HepG2 (cell line): Measurements from ENCODE around the gene PLXNA4.

ENCODE experiments used
- CREM ChIP-seq, 2 experiments: sonication (generic) in 1 of 2; formaldehyde crosslinking in 1 of 2; IDR thresholded peaks; 2 replicates each; pipeline versions ENCODE4 v1.4.0 to v1.6.1; 2016 to 2020; ENCODE audit warnings: antibody characterized with exemption in 1 of 2, mild to moderate bottlenecking in 1 of 2, missing genetic modification reagents in 1 of 2
- FOXA1 ChIP-seq, 2 experiments: fragments of 450-650 bp in 1 of 2; sonication (generic) in 1 of 2; formaldehyde crosslinking in 1 of 2; IDR thresholded peaks; 2 replicates each; pipeline versions ENCODE4 v1.4.0 to v1.6.1; 2016 to 2020; ENCODE audit warnings: missing genetic modification reagents in 1 of 2
- GTF3A ChIP-seq: sonication (generic); formaldehyde crosslinking; conservative IDR thresholded peaks from 2 replicates; pipeline ENCODE4 v1.4.0; 2020; ENCODE audit warnings: mild to moderate bottlenecking, missing genetic modification reagents
- JUN ChIP-seq: sonication (generic); formaldehyde crosslinking; IDR thresholded peaks from 2 replicates; pipeline ENCODE4 v1.4.0; 2020; ENCODE audit warnings: mild to moderate bottlenecking, missing genetic modification reagents
- RCOR2 ChIP-seq: IDR thresholded peaks from 2 replicates; pipeline ENCODE4 v1.6.1; 2016; ENCODE audit warnings: missing biosample characterization, missing genetic modification reagents
- SUZ12 ChIP-seq: fragments of 150-350 bp; IDR thresholded peaks from 2 replicates; pipeline ENCODE4 v1.6.1; 2014; ENCODE audit warnings: low read depth, low read length
- TCF12 ChIP-seq, 2 experiments: fragments of 450-650 bp in 1 of 2; sonication (generic) in 1 of 2; formaldehyde crosslinking in 1 of 2; IDR thresholded peaks; 2 replicates each; pipeline versions ENCODE4 v1.6.1 to v1.8.0; 2017 to 2022; ENCODE audit warnings: antibody characterized with exemption in 1 of 2, mild to moderate bottlenecking in 1 of 2, missing genetic modification reagents in 1 of 2, moderate library complexity in 1 of 2
- TF ChIP-seq, protein P1 (sequence below): sonication (generic); formaldehyde crosslinking; IDR thresholded peaks from 2 replicates; pipeline ENCODE4 v1.5.0; 2020; ENCODE audit warnings: mild to moderate bottlenecking, missing genetic modification reagents, moderate library complexity
- TF ChIP-seq, protein P2 (sequence below), 2 experiments: IDR thresholded peaks; 2 replicates each; pipeline ENCODE4 v1.6.1; 2011 to 2012; ENCODE audit warnings: low read length in 2 of 2, borderline replicate concordance in 1 of 2, low read depth in 1 of 2, mild to moderate bottlenecking in 1 of 2, moderate library complexity in 1 of 2
- TF ChIP-seq, protein P3 (sequence below): IDR thresholded peaks from 2 replicates; pipeline ENCODE4 v1.6.1; 2012; ENCODE audit warnings: low read depth, low read length, improper control_type of control experiment
- TF ChIP-seq, protein P4 (sequence below): sonication (generic); formaldehyde crosslinking; IDR thresholded peaks from 2 replicates; pipeline ENCODE4 v1.5.1; 2020; ENCODE audit warnings: mild to moderate bottlenecking, missing genetic modification reagents, moderate library complexity
- TF ChIP-seq, protein P5 (sequence below): IDR thresholded peaks from 2 replicates; pipeline ENCODE4 v1.6.1; 2012; ENCODE audit warnings: inconsistent platforms

DNA sequence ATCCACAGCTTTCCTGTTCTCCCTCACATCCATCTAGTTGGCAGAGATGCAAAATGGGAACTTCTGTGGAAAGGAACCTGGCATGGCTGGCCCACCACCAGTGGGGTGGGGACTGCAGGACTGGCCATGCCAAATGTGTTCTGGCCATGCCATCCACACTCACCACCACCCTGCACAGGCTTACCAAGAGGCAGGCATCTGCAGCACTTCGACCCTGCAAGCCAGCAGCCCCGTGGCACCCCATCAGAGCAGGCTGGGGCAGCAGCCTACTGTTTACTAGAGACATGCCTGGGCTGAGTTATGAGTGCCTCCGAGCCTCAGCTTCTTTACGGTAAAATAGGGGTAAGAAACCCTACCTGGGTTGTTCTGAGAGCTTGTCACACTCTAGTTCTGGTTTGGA, 313.1 kb downstream of the PLXNA4 start:
- TF ChIP-seq JUN (CRISPR knock-in tag): no peak
- TF ChIP-seq, protein P1, sequence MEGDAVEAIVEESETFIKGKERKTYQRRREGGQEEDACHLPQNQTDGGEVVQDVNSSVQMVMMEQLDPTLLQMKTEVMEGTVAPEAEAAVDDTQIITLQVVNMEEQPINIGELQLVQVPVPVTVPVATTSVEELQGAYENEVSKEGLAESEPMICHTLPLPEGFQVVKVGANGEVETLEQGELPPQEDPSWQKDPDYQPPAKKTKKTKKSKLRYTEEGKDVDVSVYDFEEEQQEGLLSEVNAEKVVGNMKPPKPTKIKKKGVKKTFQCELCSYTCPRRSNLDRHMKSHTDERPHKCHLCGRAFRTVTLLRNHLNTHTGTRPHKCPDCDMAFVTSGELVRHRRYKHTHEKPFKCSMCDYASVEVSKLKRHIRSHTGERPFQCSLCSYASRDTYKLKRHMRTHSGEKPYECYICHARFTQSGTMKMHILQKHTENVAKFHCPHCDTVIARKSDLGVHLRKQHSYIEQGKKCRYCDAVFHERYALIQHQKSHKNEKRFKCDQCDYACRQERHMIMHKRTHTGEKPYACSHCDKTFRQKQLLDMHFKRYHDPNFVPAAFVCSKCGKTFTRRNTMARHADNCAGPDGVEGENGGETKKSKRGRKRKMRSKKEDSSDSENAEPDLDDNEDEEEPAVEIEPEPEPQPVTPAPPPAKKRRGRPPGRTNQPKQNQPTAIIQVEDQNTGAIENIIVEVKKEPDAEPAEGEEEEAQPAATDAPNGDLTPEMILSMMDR (CRISPR knock-in tag): no peak
- no peak for TF ChIP-seq GTF3A (CRISPR knock-in tag)
- TF ChIP-seq CREM (IDR thresholded peaks at IDR 0.05): no peak
- TF ChIP-seq CREM (CRISPR knock-in tag; IDR thresholded peaks at IDR 0.05): no peak
- TF ChIP-seq SUZ12: no peak
- TF ChIP-seq TCF12 (IDR thresholded peaks at IDR 0.05): no peak
- no peak for TF ChIP-seq TCF12 (CRISPR knock-in tag; IDR thresholded peaks at IDR 0.05)
- TF ChIP-seq, protein P2, sequence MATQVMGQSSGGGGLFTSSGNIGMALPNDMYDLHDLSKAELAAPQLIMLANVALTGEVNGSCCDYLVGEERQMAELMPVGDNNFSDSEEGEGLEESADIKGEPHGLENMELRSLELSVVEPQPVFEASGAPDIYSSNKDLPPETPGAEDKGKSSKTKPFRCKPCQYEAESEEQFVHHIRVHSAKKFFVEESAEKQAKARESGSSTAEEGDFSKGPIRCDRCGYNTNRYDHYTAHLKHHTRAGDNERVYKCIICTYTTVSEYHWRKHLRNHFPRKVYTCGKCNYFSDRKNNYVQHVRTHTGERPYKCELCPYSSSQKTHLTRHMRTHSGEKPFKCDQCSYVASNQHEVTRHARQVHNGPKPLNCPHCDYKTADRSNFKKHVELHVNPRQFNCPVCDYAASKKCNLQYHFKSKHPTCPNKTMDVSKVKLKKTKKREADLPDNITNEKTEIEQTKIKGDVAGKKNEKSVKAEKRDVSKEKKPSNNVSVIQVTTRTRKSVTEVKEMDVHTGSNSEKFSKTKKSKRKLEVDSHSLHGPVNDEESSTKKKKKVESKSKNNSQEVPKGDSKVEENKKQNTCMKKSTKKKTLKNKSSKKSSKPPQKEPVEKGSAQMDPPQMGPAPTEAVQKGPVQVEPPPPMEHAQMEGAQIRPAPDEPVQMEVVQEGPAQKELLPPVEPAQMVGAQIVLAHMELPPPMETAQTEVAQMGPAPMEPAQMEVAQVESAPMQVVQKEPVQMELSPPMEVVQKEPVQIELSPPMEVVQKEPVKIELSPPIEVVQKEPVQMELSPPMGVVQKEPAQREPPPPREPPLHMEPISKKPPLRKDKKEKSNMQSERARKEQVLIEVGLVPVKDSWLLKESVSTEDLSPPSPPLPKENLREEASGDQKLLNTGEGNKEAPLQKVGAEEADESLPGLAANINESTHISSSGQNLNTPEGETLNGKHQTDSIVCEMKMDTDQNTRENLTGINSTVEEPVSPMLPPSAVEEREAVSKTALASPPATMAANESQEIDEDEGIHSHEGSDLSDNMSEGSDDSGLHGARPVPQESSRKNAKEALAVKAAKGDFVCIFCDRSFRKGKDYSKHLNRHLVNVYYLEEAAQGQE (IDR thresholded peaks at IDR 0.05; ENCODE audit: borderline replicate concordance in 1 of 2, low read depth in 1 of 2, low read length in 2 of 2): no peak
- TF ChIP-seq, protein P3, sequence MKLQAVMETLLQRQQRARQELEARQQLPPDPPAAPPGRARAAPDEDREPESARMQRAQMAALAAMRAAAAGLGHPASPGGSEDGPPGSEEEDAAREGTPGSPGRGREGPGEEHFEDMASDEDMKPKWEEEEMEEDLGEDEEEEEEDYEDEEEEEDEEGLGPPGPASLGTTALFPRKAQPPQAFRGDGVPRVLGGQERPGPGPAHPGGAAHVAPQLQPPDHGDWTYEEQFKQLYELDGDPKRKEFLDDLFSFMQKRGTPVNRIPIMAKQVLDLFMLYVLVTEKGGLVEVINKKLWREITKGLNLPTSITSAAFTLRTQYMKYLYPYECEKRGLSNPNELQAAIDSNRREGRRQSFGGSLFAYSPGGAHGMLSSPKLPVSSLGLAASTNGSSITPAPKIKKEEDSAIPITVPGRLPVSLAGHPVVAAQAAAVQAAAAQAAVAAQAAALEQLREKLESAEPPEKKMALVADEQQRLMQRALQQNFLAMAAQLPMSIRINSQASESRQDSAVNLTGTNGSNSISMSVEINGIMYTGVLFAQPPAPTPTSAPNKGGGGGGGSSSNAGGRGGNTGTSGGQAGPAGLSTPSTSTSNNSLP: no peak
- TF ChIP-seq RCOR2 (CRISPR knock-in tag): no peak
- TF ChIP-seq, protein P4, sequence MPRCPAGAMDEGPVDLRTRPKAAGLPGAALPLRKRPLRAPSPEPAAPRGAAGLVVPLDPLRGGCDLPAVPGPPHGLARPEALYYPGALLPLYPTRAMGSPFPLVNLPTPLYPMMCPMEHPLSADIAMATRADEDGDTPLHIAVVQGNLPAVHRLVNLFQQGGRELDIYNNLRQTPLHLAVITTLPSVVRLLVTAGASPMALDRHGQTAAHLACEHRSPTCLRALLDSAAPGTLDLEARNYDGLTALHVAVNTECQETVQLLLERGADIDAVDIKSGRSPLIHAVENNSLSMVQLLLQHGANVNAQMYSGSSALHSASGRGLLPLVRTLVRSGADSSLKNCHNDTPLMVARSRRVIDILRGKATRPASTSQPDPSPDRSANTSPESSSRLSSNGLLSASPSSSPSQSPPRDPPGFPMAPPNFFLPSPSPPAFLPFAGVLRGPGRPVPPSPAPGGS (CRISPR knock-in tag): no peak
- TF ChIP-seq, protein P5, sequence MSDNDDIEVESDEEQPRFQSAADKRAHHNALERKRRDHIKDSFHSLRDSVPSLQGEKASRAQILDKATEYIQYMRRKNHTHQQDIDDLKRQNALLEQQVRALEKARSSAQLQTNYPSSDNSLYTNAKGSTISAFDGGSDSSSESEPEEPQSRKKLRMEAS: no peak
- no peak for TF ChIP-seq FOXA1 (IDR thresholded peaks at IDR 0.05)
- TF ChIP-seq FOXA1 (CRISPR knock-in tag; IDR thresholded peaks at IDR 0.05): no peak
